NCI-H82 treated with DMSO at 0.1 percent for 48 hours (cell line): ENCODE measurements around the gene PCSK1.

Experiments
- DNase-seq: peaks from one replicate; lab custom pipeline; 2025; ENCODE audit not compliant: unreplicated experiment; lab: John Stamatoyannopoulos, UW

The PCSK1 gene

DNA sequence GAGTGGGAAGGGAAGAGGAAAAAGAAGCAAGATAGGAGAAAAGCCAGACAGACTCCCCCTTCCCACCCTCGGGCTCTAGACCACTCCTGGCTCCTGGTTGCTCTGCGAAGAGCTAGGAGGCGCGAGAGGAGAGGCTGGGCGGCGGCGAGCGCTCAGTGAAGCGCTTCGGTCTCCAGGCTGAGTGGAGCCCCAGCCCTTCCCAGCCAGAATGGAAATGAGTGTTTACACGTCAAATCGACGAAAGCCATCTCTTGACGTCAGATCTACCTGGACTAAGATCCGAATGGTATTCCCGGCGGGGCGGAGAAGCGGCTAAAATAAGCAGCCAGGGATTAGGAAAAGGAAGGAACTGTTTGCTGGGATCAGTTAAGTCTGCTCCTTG, at the start of gene PCSK1:
PCSK1 (minus strand) TSS at position 183 of the 382 bp plus-strand sequence. CDS start 206 bp downstream, outside the sequence.
- no peak for DNase-seq

DNA sequence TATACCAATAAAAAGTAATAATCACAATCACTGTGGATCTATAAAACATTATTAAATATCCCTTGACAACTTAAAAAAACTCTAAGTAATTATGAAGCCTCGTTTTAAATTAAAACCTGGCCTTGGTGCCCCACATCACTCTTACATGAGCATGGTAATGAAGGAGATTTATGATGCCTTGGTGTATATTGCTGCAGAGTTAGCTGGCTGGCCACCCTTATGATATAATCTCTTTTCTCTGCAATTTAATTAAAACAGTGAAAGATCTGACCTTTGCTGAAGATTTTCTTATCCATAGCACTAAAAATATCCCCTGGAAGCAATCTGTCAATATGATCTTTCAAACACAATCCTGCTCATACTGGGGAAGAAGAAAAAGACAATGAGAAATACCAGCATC, 48.8 kb upstream of the PCSK1 start:
- no peak for DNase-seq

DNA sequence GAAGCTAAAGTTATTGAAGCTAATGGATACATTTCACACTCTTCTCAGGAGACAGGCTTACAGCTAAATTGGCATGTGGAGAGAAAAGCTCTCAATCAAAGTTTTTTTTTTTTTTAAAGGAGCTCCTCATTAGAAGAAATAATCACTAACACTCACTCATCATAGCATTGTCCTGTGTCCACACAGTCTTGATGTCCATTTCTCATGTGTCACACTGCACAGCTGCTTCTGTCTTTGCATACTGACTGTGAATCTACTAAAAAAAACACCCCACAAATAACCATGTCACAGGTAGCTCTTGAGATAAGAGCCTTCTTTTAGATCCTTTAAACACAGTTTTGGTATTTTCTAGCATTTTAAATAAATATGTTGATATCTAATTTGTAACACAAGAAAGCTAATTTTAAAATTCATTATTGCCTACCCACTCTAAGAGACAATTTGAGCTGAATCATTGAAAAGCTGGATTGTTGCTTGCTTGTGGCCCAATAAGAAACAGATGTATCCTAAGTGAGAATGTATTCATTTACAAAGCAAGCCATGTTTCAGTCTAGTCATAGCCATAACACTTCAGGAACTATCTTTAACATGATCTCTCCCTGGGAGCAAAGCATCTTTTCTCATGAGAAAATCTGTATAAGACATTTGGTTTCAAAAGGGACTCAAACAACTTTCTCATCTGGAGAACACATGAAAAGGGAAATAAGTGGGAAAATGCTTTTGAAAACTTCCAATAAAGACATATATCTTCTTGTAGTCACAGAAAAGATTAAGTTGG, 48.1 kb upstream of the PCSK1 start:
- DNase-seq, result no peak

DNA sequence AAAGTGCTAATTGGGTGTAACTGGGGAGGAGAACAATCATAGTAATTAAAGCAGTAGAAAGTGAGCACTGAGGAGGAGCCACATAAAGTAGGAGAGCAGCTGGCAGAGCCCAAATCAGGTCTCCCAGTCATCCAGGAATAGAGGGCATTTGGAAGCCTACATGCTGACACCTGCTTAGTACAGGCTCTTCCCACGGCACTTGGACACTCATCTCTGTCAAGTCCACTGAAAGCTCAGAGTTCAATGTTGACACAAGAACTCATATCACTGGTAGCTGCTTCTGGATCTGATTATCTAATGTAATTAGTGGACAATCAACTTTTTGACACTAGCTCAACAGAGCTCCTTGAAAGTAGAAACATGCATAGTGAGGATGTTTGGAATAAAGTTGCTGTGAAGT, 45.9 kb upstream of the PCSK1 start:
- DNase-seq, result no peak

DNA sequence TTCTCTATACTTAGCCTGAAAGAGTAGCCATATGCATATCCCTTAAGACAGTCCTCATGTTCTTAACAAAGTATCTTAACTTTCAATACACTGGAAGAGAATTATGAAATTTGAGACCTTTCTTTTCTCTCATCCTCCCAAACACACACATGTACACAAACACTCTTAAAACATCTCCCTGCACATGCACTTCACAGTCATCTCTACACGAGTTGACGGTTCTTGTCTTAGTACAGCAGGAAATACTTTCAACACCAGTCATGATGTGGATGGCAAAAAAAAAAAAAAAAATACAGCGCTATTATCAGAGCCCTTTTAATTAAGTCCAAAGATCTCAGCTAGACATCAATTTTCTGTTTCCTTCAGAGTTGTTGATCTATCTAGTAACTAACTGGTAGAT, 43.6 kb upstream of the PCSK1 start:
- no peak for DNase-seq

DNA sequence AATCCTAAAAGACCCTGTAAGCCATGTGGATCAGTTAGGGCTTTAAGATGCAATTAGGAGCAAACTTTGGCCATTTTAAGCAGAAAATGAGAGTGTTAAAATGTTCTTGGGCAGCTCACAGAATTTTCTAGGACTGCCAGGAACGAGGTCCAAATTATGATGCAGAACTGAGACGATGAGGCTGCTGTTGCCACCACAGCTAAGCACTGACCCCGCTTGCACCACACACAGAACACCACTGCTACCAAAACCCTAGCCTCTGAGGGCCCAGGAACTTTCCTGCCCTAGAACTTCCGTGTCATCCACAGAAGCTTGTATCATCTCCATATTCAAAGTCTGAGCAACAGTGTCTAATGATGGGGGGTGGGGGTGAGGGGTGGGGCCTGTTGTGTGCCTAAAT, 41.0 kb upstream of the PCSK1 start:
- no peak for DNase-seq

DNA sequence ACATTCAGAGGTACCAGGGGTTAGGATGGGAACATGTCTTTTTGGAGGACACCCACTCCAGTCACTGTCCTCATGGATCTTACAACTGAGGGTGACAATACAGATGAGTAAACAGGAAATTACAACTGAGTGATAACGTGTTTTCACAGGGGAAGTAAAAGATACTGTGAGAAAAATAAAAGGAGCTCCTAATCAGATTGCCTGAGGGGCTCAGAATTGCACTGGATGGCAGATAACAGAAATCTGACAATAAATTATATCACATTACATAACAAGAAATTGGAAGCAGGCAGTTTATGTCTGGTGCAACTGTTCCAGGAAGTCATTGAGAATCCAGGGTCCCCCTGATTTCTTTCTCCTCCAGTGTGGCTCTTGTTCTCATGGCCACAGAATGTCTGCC, 40.1 kb upstream of the PCSK1 start:
- DNase-seq, result no peak

DNA sequence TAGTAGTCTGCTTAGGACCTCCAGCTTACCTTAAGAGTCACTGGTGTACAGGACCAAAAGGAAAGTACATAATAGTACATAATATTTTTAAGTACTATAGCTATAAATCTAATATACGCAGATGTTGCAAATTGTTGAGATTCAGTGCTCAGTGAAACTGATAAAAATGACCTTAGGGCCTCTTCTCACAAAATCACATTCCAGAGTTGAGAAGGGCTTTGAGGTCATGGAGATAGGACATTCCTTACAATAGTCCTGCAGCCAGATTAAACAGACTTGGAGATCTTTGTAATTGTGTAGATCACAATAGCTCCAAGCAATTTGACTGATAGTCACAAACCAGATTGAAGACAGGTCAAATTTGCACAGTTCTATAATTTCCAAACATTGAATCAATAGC, 37.7 kb upstream of the PCSK1 start:
- DNase-seq, result no peak

DNA sequence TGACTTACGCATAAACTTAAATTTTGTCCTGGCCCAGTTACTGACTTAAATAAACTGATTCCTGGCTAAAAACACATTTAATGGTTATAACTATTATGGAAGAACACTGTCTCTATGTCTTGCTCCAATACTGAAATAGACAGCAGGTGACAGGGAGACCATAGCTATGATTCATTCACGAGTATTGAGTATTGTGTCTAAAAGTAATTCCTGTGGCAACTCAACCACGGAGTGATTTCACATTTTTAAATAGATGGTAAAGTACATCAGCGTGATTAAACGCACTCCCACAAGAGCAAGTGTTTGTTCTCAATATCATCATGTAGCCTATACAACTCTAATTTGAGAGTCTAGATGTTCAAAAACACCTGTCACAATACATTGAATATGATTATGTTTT, 35.9 kb upstream of the PCSK1 start:
- no peak for DNase-seq

DNA sequence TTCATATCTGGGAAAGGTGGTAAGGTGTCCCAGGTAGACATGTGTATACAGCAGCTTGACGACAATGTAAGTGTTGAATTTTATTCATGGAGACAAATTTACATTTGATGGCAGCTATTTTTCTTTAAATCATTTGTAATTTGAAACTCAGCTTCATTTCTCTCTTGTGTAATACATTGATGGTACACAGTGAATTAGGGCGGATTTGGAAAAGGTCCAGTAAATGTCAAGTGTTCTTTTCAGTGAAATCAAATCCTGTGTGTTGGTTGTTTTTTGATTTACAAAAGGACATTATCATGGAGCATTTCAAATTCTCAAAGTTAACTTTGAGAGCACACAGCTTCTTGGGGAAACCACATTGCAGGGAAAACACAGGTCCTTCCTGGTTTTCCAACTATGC, 30.0 kb upstream of the PCSK1 start:
- no peak for DNase-seq

DNA sequence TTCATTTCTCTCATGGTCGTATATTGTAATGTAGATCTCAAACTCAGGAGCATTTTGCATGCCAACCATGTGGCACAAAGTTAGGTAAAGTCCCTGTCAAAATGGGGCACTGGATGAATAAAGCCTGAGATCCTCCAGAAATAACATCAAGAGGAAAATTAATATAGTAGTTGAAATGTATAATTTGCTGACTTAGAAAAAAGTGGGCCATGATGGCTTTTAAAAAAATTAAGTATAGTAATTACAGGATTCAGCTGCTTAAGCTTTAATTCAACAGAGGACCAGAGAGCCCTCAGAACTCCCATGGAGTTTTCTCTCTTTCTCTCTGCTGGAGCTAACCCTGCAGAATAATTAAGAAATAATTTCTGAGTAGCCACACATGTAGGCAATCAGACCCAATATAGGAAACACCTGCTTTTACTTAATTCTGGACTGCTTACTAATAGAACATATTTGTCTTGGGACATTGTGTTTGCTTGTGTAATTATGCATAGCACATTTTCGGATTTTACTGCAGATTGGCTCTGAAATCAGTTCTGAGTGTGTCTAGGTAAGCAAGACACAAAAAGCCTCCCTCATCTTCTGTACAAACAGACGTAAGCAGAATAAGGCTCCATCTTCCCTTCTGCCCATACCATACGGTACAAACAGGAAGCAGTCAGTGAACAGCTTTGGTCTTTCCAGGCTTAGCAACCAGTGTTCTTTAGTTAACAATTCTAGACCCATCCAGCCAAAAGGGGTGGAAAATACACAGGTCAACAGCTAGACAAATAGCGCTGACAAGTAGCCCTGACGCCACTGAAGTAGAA, 26.5 kb upstream of the PCSK1 start:
- DNase-seq, result no peak

DNA sequence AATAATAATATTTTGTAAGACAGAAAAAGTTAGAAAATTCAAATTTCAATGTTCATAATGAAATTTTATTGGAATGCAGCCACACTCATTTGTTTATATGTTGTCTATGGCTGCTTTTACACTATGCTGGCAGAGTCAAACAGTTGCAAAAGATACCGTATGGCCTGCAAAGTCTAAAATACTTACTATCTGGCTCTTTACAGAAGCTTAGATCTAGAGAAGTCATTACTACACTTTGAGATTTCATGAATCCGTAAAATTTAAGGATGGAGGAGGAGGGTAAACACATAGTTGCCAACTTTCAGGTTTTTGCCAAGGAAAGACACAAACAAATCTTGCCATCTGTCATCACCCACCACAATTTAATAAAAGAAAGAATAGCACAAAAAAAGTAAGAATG, 25.1 kb upstream of the PCSK1 start:
- DNase-seq, result no peak

DNA sequence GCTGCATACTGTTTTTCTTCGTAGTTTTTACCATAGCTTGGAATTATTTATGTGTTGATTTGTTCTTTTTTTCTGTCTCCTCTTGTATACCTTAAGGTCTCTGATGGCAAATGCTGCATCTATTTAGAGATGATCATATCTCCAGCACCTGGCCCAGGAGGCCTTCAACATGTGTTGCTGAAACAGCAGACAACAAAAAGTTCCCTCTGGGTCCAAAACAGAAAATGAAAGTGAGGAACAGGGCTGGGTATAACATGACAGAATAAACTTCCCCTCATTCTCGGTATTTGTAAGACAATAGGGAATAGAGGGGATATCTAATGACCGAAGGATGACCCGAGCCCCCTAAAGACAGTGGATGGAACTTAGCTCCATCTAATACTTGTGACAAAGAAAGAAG, 22.7 kb upstream of the PCSK1 start:
- no peak for DNase-seq

DNA sequence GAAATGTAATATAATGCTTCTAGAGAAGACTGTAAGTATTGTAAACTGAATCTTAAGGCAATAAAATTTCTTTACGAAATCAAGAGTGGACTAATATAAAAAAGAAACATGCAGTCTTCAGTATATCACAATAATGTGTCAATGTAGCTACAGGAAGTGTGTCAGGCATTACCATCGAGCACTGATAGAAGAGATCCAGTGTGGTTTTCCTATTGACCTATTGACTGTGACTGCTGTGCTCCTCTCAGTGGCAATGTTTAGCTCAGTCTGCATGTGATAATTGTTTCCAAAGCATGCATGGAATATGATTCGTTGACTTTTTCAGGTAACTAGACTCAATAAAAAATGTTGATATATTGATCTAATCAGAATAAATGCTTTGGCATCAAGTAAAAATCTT, 20.3 kb upstream of the PCSK1 start:
- DNase-seq, result no peak

DNA sequence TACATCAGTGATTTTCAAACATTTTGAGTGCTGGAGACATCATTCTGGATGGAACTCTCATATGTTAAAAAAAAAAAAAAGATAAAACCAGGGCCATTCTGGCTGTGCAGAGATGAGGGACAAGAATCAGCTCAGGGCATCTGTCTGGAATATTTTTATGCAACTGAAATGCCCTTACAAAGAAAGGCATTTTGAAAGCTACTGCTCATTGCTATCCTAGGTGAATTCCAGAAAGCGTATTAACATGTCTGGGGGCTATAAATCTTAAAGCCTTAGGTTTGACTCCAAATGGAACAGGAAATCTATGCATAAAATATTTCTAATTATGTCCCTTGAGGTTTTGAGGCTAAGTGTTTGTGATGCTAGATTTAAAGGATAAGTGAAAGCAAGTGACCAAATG, 14.9 kb upstream of the PCSK1 start:
- DNase-seq, result no peak

DNA sequence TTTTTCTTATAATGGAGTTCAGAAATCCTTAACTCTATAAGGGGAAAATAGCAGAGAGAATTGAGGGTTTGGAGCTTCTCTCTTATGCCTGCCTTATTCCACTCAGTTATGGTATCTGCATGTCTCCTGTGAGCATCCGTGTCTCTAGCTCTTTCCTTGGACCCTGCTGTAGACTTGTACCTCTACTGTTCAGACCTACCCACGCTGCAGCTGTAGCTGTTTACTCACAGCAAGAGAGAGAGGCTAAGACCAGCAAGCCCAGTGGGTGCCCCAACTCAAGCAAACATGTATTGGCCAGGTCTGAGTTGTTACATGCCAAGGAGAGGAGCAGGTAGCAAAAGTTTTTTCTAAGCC, 7.1 kb upstream of the PCSK1 start:
- no peak for DNase-seq

DNA sequence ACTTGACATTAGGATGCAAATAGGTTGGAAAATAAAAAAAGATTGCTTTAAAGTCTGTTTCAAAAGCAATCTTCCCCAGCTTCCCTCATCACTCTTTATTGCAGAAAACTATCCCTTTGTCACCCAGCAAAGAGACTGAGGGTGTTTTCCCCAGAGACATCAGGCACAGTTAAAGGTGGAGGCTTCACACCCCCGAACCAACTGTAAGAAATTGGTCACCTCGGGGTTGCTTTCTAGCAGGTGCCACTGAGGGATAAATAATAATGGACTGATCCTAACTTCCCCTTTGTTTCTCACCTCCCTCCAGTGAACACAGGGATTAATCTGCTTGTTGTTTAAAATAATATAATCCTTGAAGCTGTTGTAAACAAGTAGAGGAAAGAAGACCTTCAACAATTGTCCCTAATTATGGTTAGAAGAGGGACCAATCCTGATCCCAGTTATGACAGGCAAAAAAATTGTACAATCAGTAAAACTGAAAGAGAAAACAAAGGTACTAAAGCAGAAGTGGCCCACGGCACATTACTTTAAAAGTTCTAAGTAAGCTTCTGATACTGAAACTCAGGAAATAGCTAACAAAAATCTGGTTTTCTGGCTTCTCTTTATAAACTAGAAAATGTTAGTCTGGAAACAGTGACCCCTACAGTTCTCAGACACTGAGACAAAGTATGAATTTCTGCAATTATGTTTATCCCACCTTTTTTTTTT, 6.6 kb upstream of the PCSK1 start:
- no peak for DNase-seq

DNA sequence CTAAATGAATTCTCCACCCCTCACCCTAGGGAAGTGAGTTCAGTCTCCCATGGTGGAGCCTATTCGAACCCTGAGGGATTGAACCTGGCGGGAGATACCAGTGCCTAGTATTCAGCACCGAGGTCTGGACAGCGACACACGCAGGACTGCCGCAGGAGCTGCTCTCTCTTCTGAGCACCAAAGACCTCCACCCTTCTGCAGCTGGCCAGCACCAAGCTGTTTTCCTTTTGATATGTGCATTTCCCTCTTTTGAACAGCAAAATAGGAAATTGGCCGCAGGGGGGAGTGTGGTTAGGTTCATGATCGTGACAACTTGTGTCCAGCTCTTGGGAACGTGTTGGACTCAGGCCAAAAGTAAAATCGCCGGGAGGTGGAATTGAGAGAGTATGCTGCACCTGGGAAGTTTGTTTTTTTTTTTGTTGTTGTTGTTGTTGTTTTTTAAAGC, 1.2 kb upstream of the PCSK1 start:
- no peak for DNase-seq

DNA sequence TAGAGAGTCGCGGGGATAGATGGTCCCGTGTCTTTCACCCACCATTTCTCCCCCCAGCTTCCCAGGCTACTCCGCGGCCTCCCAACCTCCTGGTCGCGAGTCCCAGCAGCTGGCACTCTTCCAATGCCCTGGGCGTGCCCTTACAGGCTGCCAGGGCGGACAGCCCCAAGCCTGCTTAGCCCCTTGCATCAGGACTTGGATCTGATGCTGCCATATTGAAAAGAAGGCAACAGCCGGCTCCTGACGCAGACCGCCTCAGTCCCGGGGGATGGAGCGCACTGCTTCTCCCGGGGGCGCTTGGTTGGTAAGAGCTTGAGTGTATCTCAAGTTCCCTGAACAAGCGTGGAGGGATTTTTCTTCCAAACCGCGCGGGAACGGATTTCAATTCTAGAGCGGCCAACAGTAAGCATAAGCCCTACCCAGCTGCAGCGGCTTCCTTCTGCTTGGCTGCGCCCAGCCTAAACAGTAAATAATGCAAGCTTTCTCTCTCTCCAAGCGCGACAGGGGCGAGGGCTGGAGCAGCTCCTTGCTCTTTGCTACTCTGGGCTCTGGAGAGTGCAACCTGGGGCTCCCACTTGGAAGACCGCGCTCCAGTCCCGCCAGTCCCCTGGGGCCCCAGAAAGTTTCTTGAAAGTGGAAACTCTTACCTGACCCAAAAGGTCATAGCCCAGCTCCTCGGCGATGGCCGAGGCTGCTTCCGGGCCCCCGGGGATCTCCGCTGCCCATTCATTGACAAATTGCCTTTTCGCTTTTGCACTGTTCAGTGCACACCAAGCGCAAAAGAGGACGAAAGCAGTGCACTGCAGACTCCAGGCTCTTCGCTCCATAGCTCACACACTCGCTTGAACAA, 607 bp downstream of the PCSK1 start:
- DNase-seq, result no peak

DNA sequence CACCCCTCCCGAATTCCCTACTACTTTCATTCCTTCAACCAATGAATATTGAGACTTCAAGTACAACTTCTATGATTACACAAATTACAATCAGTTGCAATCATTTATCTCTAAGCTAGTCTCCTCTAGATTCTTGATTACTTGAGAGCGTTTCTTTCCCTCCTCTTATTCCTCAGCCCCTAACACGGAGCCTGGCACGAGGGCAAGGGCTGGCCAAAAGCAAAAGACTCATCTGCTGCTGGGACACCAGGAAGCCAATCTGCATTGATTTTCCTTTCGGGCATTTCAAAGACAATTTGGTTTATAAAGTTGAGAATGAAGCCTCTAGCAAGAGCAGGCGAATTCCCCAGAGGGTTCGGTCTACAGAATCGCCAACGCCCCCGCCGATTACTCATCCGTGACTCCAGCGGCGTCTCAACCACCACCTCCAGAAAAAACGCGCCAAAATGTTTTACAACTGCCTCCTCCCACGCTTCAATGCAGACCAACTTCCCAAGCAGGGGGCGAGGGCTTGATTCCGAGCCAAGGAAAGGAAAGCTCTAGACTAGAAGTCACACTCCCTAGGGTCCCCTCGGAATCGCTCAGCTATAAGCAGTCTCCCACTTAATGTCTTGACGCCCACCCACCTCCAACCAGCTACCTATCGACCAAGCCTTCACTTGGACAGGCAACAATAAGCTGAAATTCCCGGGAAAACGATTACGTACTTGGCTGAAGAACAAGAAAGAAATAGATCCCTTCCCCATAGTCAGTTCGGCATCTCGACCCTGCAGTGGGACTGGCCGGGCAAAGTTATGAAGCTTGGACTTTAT, 1.5 kb downstream of the PCSK1 start:
- no peak for DNase-seq
